ENCODE data around the gene C6orf89.

The C6orf89 gene

DNA sequence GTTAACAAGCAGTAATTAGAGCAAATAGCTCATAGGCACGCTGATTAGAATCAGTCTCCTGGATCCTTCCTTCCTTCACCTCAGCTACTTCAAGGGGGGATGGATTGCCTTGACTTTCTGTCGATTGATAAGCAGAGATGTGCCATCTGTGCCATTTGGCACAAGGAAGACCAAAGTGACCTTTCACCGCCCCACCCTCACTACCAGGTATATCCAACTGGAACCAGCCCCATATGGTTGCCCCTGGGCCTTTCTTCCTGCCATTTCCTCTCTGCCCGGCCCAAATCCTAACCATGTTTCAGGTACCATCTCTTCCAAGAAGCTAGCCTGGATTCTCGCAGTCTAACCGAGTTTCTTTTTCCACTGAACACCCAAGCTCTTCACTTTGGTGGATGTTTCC lies 37.8 kb upstream of the C6orf89 start:
- no peak for DNase-seq
- H3K9me3 Mint-ChIP-seq = no peaks in the 10 kb centered on the region
- H3K4me3 Mint-ChIP-seq = no peak overlapping the region
- H3K4me1 Mint-ChIP-seq = peaks cover 10% of the 10 kb centered on the region
- H3K27ac Mint-ChIP-seq = no peak overlapping the region
- peaks cover 18% of the 10 kb centered on the region for H3K27me3 Mint-ChIP-seq
- ATAC-seq = no peak

DNA sequence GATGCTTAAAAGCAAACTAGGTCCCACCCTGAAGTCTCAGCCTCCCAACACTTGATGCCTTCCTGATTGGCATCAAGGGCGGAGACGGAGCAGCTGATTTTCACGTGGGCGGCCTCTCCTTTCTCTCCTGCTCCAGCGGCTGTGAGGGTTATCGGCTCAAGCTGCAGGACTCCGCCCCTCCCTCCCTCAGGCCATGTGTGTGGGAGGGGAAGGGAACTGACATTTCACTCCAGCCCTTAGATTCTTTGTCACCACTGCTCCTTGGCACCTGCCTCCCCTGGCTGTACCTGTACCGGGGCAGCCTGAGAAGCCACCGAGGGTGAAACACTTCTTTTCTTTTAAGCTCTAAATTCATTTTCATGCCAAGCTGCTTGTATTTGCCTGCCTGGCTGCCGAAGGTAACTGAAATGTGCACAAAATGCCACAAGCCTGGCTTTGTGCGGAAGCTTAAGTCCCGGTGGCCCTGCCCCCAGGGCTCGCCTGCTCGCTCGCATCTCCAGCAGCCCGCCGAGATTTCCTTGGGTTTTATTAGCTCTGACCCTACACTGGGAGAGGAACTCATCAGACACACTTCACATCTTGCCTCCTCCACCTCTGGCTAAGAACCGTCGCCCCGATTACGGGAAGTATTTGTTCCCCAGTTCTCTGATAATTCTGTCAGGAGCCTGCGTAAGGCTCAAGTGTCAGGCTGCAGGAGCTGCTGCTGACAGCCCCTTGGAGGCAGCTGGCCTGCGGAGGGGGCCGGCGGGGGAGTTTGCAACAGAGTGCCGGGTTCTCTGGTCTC lies 36.9 kb upstream of the C6orf89 start:
- Mint-ChIP-seq H3K27me3 (peaks cover 18% of the 10 kb centered on the region), H3K4me1 (peaks cover 10% of the 10 kb centered on the region), H3K4me3 (peak overlapping the region in 1 of 2 donors; percentile 3), H3K27ac (no peak overlapping the region), H3K9me3 (no peaks in the 10 kb centered on the region)
- DNase-seq (no peak), ATAC-seq (no peak)

DNA sequence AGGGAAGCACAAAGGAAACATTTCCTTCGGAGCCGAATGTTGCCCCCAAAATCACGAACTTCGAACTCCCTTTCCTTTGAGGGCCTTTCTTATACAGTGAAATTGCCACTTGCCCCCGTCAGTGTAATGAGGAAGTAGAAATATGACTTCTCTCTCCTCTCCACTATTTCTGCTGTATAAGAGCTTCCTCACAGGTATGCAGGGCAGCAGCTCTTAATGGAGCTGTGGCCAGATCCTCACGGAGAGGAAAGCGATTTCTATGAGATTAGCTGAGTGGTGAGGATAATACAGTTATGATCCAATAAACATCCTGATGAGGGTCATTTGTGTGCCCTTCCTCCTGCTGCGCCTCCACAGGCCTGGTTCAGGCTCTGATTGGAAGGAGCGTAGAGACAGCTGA lies 35.7 kb upstream of the C6orf89 start:
- ATAC-seq (no peak), DNase-seq (no peak)
- H3K4me1 Mint-ChIP-seq = peaks cover 10% of the 10 kb centered on the region
- peaks cover 18% of the 10 kb centered on the region for H3K27me3 Mint-ChIP-seq
- H3K4me3 Mint-ChIP-seq = no peak overlapping the region
- H3K27ac Mint-ChIP-seq = peak overlapping the region in 1 of 2 donors; percentile 61
- H3K9me3 Mint-ChIP-seq = no peaks in the 10 kb centered on the region

DNA sequence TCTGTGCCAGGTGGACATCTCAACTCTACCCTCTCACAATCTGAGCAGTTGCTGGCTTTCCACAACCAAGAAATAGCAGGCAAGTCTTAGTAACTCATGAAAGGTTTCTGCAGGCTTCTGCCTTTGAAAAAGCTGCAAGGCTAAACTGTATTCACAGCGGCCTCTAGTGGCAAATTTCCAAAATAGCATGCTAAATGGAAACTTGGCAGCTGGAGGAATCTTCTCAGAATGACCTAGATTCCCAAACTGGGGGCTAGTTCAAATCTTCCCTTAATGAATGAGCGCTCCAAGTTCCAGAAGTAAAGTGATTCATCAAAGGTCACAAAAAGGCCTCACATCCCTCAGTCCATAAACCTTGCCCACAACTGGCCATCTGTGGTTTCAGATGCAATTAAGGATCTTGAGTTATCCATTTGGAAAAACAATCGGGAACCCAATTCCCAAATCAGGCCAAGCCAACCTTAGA lies 34.6 kb upstream of the C6orf89 start:
- H3K4me1 Mint-ChIP-seq = peaks cover 10% of the 10 kb centered on the region
- peaks cover 18% of the 10 kb centered on the region for H3K27me3 Mint-ChIP-seq
- no peak for ATAC-seq
- no peak overlapping the region for H3K4me3 Mint-ChIP-seq
- H3K27ac Mint-ChIP-seq = no peak overlapping the region
- H3K9me3 Mint-ChIP-seq = no peaks in the 10 kb centered on the region
- DNase-seq = peak; percentile 39 to 41

DNA sequence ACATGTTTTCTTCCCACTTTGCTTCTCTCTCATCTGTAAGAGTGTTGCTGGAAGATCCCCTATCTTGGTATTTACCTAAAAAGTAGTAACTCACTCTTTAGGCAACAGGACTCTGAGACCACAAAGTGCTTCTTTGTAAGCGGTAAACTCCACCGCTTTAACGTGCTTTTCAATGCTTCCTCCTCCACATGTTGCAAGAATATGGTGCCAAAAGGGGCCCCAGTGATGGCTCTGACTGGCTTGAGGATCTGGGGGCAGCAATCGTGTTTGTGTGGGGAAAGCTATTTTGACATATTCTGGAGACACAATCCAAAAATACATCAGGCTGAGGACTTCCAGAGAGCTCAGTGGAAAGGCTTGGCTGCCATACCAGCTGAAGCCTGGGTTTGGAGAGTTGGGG lies 34.1 kb upstream of the C6orf89 start:
- no peak for ATAC-seq
- Mint-ChIP-seq H3K4me3 (no peak overlapping the region), H3K27ac (peak overlapping the region in 1 of 2 donors; percentile 63)

DNA sequence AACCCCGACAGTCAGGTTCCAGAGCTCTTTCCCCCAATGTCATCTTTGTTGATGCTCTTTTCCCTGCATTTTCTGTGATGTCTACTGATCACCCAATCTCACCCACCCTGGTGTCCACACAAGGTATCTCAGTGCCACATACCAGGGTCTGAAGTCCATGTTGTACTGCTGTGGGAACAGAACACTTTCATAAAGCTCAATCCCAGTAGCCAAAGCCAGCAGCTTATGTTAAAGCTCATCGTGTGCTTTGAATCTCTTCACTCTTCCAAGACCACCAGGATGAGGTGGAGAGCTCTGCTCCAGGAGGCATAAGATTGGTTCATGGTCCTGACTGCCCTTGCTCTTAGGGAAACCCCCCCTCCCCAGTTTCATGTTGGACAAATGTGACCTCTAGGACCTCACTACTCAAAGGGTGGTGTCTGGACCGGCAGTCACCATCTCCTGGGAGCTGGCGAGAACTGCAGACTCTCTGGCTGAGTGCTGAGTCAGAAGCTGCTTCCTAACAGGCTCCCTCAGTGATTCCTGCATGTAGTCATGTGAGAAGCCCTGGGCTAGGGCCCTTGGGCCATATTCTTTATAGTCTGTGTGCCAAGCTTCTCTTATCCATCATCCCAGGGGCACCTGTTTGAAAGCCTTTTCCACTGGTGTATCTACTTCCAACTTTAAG lies 33.1 kb upstream of the C6orf89 start:
- Mint-ChIP-seq H3K4me1 (peaks cover 10% of the 10 kb centered on the region), H3K27me3 (peaks cover 18% of the 10 kb centered on the region), H3K9me3 (no peaks in the 10 kb centered on the region), H3K27ac (no peak overlapping the region), H3K4me3 (no peak overlapping the region)
- ATAC-seq = no peak
- no peak for DNase-seq

More for the DNA sequence above, 34.1 kb upstream of the C6orf89 start:
- DNase-seq = no peak
- peaks cover 10% of the 10 kb centered on the region for H3K4me1 Mint-ChIP-seq
- peaks cover 18% of the 10 kb centered on the region for H3K27me3 Mint-ChIP-seq
- H3K9me3 Mint-ChIP-seq = no peaks in the 10 kb centered on the region

DNA sequence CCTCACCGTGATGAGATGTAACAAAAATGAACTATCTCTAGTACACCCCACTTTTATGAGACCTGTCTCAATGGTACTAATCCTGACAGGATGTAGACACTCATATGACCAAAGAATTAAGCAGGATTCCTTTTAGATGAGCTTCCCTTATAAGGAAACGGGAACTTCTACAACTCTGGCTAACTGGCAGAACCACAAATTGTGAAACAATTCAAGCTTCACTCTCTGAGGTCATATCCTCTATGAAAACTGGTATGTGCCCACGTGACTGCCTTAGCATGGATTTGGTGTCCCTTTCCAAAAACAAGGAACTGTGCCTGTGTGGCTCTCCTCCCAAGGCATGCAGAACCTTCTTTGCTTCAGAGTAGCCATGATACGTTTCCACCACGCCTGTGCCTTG lies 32.4 kb upstream of the C6orf89 start:
- peaks cover 17% of the 10 kb centered on the region for H3K27me3 Mint-ChIP-seq
- ATAC-seq (no peak), DNase-seq (no peak)
- peak overlapping the region; percentile 22 to 37 for H3K27ac Mint-ChIP-seq
- no peak overlapping the region for H3K4me3 Mint-ChIP-seq
- H3K9me3 Mint-ChIP-seq = no peaks in the 10 kb centered on the region
- peaks cover 10% of the 10 kb centered on the region for H3K4me1 Mint-ChIP-seq

DNA sequence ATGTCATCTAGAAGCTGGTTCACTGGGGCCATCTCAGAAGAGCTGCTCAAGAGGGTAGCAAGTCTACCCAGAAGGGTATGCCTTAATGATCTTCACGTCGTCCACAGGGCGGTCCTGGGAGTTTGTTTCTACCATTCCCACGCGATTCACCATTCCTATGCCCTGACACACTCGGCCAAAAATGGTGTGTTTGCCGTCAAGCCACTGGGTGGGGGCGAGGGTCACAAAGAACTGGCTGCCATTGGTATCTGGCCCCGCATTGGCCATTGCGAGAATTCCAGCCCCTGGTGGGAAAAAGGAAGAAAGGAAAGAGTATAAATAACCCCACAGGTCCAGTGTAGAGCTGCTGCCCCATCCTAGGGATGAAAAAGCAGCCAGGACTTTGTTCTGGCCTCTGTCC lies 30.0 kb upstream of the C6orf89 start:
- H3K4me1 Mint-ChIP-seq = peaks cover 5% of the 10 kb centered on the region
- no peaks in the 10 kb centered on the region for H3K9me3 Mint-ChIP-seq
- H3K27ac Mint-ChIP-seq = no peak overlapping the region
- no peaks in the 10 kb centered on the region for H3K27me3 Mint-ChIP-seq
- ATAC-seq (no peak), DNase-seq (no peak)
- H3K4me3 Mint-ChIP-seq = no peak overlapping the region

DNA sequence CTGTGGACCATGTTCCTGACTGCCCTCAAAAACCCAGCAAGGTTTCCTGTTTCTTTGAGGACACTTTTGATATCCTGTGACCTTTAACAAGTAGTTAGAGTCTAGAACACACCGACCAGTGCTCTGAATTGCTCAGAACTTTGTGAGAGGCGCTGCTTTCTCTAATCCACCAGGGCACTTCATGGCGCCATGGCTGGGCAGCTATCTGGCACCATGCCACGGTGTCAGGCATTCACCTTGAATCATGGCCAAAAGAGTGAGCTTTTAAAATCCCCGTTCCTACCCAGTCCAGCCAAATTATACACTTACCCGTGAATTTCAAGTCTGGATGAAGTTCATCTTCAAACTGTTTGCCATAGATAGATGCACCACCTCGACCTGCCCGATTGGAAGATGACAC lies 29.5 kb upstream of the C6orf89 start:
- no peak overlapping the region for H3K27ac Mint-ChIP-seq
- H3K4me3 Mint-ChIP-seq = no peak overlapping the region
- DNase-seq (no peak), ATAC-seq (no peak)
- H3K4me1 Mint-ChIP-seq = peaks cover 5% of the 10 kb centered on the region
- H3K27me3 Mint-ChIP-seq = no peaks in the 10 kb centered on the region
- no peaks in the 10 kb centered on the region for H3K9me3 Mint-ChIP-seq

DNA sequence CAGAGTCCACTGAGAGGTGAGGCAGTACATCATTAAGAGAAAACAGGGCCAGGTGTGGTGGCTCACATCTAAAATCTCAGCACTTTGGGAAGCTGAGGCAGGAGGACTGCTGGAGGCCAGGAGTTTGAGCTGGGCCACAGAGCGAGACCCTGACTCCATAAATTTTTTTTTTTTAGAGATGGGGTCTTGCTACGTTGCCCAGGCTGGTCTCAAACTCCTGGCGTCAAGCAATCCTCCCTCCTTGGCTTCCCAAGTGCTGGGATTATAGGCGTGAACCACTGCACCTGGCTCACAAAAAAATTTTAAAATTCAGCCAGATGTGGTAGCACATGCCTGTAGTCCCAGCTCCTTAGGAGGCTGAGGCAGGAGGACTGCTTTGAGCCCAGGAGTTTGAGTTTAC lies 28.4 kb upstream of the C6orf89 start:
- Mint-ChIP-seq H3K9me3 (no peaks in the 10 kb centered on the region), H3K4me3 (no peak overlapping the region), H3K27me3 (no peaks in the 10 kb centered on the region), H3K27ac (no peak overlapping the region), H3K4me1 (peaks cover 5% of the 10 kb centered on the region)
- DNase-seq = no peak
- no peak for ATAC-seq

DNA sequence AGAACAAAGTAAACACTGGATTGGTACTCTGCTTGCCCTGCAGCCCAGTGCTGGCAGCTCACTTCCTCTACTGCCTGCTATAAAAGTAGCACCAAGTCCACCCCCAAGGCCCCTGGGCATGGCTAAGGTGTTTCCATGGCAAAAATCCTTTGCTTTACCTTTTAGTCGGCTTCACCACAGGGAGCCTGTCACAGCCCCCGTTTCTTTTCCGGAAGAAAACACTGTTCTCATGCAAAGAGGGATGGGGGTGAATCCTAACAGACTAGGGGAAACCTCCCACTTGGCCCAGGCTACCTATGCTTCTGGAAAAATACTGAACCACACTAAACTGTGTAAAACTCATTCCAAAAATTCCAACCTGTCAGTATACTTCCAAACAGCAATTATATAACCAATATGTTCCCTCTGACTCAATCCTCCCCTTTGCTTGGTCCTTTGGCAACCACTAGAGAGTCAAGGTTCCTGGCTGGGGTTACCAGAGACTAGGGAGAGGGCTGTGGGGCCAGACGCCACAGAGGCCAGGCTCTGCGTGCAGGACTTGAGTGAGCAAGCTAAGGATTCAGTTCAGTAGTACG lies 27.3 kb upstream of the C6orf89 start:
- no peak for ATAC-seq
- peak overlapping the region in 1 of 2 donors; percentile 87 for H3K27ac Mint-ChIP-seq
- no peak for DNase-seq

DNA sequence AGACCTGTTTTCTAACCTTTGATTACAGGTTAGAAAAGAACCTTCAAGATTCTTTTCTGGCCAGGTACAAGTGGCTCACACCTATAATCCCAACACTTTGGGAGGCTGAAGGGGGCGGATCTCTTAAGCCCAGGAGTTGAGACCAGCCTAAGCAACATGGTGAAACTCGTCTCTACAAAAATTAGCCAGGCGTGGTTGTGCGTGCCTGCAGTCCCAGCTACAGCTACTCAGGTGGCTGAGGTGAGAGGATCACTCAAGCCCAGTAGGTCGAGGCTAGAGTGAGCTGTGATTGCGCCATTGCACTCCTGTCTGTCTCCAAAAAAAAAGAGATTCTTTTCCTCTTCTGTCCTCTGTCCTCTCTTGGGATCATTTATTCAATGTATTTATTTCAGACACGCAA lies 25.6 kb upstream of the C6orf89 start:
- ATAC-seq (no peak), DNase-seq (no peak)
- H3K27ac Mint-ChIP-seq = peak overlapping the region in 1 of 2 donors; percentile 46
- peaks cover 26% of the 10 kb centered on the region for H3K4me1 Mint-ChIP-seq
- no peaks in the 10 kb centered on the region for H3K9me3 Mint-ChIP-seq
- no peaks in the 10 kb centered on the region for H3K27me3 Mint-ChIP-seq
- no peak overlapping the region for H3K4me3 Mint-ChIP-seq

More for the DNA sequence above, 27.3 kb upstream of the C6orf89 start:
- H3K27me3 Mint-ChIP-seq = no peaks in the 10 kb centered on the region
- no peak overlapping the region for H3K4me3 Mint-ChIP-seq
- H3K4me1 Mint-ChIP-seq = peaks cover 11% of the 10 kb centered on the region
- no peaks in the 10 kb centered on the region for H3K9me3 Mint-ChIP-seq

DNA sequence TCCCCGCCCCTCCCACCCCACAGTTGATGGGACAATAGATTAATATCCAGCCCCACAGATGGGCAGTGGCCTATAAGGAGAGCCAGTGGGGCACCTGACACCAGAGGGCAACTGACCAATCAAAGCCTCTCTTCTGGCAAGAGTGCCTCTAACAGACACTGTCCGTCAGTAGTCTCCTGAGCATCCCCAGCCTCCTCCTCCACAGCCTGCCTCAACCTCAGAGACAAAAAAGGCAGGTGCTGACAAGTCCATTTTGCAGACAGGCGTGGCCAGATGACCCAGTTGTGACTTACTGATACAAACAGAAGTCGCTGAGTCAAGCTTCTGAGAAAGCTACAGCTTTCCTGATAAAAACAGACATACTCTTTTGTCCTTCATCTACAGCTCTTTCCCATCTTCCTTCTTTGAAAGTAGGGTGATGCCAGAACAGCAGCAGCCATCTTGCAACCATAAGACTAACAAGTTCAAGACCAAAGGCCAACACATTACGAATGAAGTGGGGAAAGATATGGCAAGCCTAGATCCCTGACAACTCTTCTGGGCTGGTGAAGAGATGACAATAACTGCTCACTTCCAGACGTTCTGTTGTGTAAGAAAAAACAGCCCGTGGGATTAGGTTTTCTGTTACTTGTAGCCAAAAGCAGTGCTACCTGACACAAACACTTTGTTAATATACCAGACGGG lies 23.4 kb upstream of the C6orf89 start:
- Mint-ChIP-seq H3K4me3 (no peak overlapping the region), H3K27me3 (no peaks in the 10 kb centered on the region), H3K27ac (no peak overlapping the region), H3K9me3 (no peaks in the 10 kb centered on the region), H3K4me1 (peaks cover 45% of the 10 kb centered on the region)
- ATAC-seq (no peak), DNase-seq (no peak)

DNA sequence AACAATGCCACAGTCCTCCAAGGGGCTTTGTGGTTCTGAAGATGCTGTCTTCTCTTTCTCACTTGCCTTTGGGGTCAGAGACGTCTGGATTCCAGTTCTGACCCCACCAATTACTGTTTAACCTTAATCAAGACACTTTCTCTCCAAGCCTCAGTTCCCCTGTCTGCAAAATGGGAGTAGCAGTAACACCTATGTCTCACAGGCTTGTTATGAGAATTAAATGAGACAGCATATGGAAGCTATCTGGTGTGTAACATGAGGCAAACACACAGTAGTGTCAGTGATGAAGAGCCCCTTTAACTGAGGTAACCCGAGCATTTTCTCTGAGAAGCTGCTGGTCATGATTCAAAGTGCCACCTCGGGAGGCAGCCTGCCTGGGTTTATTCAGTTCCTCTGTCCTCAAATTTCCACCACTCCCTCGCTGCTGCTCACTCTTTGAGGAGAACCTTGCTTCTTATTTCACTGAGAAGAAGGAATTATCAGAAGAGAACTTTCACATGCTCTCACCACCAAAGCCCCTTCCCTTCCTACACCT lies 22.8 kb upstream of the C6orf89 start:
- H3K27ac Mint-ChIP-seq = no peak overlapping the region
- H3K4me1 Mint-ChIP-seq = peaks cover 51% of the 10 kb centered on the region

DNA sequence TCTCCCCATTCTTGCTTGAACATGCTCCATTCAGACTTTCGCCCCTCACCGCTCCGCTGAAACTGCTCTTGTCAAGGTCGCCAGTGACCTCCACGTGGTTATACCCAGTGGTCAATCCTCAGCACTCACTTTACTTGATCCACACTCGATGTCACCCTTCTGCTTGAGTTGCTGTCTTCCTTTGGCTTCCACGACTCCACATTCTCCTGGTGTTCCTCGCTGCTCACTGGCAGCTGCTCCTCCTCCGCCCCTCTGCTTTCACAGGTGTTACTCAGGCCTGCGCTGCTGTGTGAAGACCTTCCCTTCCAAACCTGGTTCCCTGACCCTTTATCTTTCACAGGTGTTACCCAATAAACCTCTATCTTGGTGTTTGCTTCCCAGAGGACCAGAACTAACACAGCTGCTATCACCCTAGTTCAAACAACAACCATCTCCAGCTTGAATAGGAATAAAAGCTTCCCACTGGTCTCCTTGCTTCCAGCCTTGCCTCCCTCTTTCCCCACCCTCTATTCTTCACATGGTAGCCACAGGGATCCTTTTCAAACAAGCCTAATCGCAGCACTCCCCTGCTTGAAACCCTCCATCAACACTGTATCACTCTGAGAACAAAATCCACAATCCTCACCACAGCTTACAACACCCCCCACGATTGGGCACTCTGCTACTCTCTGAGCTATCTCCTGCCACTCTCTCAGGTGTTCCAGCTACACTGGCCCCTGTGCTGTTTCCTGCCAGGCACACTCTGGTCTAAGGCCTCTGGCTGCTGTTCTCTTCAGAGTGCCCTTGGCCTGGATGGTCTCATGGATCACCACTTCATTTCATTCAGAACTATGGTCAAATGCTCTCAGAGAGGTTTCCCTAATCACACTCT lies 21.8 kb upstream of the C6orf89 start:
- Mint-ChIP-seq H3K27me3 (no peaks in the 10 kb centered on the region), H3K9me3 (no peaks in the 10 kb centered on the region), H3K27ac (no peak overlapping the region), H3K4me1 (peaks cover 53% of the 10 kb centered on the region), H3K4me3 (no peak overlapping the region)
- no peak for ATAC-seq
- no peak for DNase-seq

More for the DNA sequence above, 22.8 kb upstream of the C6orf89 start:
- Mint-ChIP-seq H3K9me3 (no peaks in the 10 kb centered on the region), H3K27me3 (no peaks in the 10 kb centered on the region), H3K4me3 (no peak overlapping the region)
- no peak for DNase-seq
- ATAC-seq = no peak
